H9 (cell line): Measurements from ENCODE around the gene GRM1. TPM values are rescaled to one million over a fixed set of nuclear protein-coding genes. Genes with fewer than 3 reads are reported as not detected.

ENCODE experiments used
- DNase-seq: peaks from one replicate; pipeline ENCODE4 v3.0.0-alpha.2; 2017
- H2AFZ ChIP-seq: one replicate; pipeline ENCODE4 v1.6.1; 2013; ENCODE audit warnings: mild to moderate bottlenecking, low read length, control low read depth, moderate library complexity
- H2AK5ac ChIP-seq: 2 replicates; pipeline ENCODE4 v1.6.1; 2013; ENCODE audit warnings: low read length, control low read depth, mixed read lengths; ENCODE audit not compliant: insufficient read length
- H2BK120ac ChIP-seq: one replicate; pipeline ENCODE4 v1.6.1; 2013; ENCODE audit warnings: low read depth, mild to moderate bottlenecking, low read length, control low read depth, inconsistent platforms; ENCODE audit not compliant: poor library complexity, severe bottlenecking
- H2BK12ac ChIP-seq: 2 replicates; pipeline ENCODE4 v1.6.1; 2013; ENCODE audit warnings: low read length, control low read depth, mixed read lengths, low read depth; ENCODE audit not compliant: insufficient read length
- H2BK15ac ChIP-seq: 2 replicates; pipeline ENCODE4 v1.6.1; 2013; ENCODE audit warnings: low read depth, low read length, control low read depth
- H2BK20ac ChIP-seq: one replicate; pipeline ENCODE4 v1.6.1; 2013; ENCODE audit warnings: low read depth, mild to moderate bottlenecking, low read length, control low read depth, inconsistent platforms; ENCODE audit not compliant: poor library complexity, severe bottlenecking
- H2BK5ac ChIP-seq: 2 replicates; pipeline ENCODE4 v1.6.1; 2013; ENCODE audit warnings: low read length, control low read depth, mixed read lengths; ENCODE audit not compliant: insufficient read length
- H3K14ac ChIP-seq: 2 replicates; pipeline ENCODE4 v1.6.1; 2013; ENCODE audit warnings: low read length, control low read depth; ENCODE audit not compliant: insufficient read depth
- H3K18ac ChIP-seq: 2 replicates; pipeline ENCODE4 v1.6.1; 2013; ENCODE audit warnings: low read depth, mild to moderate bottlenecking, mixed read lengths, low read length, control low read depth; ENCODE audit not compliant: insufficient read length
- H3K23ac ChIP-seq: 2 replicates; pipeline ENCODE4 v1.6.1; 2013; ENCODE audit warnings: low read length, control low read depth, mixed read lengths, low read depth; ENCODE audit not compliant: insufficient read length
- H3K23me2 ChIP-seq: 2 replicates; pipeline ENCODE4 v1.6.1; 2013; ENCODE audit warnings: low read depth, mild to moderate bottlenecking, mixed read lengths, low read length, control low read depth; ENCODE audit not compliant: insufficient read length, poor library complexity, severe bottlenecking
- H3K27ac ChIP-seq: 2 replicates; pipeline ENCODE4 v1.5.1; 2013; ENCODE audit warnings: low read length, control low read depth, mixed read lengths, low read depth; ENCODE audit not compliant: insufficient read length
- H3K27me3 ChIP-seq: 2 replicates; pipeline ENCODE4 v1.6.1; 2013; ENCODE audit warnings: low read length, control low read depth, inconsistent platforms; ENCODE audit not compliant: insufficient read depth
- H3K4ac ChIP-seq: 2 replicates; pipeline ENCODE4 v1.6.1; 2013; ENCODE audit warnings: low read depth, mild to moderate bottlenecking, control low read depth, inconsistent platforms, low read length, moderate library complexity
- H3K4me1 ChIP-seq: 2 replicates; pipeline ENCODE4 v1.6.1; 2013; ENCODE audit warnings: low read length, control low read depth, inconsistent platforms; ENCODE audit not compliant: insufficient read depth
- H3K4me2 ChIP-seq: 2 replicates; pipeline ENCODE4 v1.6.1; 2013; ENCODE audit warnings: low read length, control low read depth, mixed read lengths; ENCODE audit not compliant: insufficient read length, insufficient read depth
- H3K56ac ChIP-seq: 2 replicates; pipeline ENCODE4 v1.6.1; 2013; ENCODE audit warnings: low read depth, mild to moderate bottlenecking, mixed read lengths, low read length, control low read depth; ENCODE audit not compliant: insufficient read length
- H3K79me1 ChIP-seq: 2 replicates; pipeline ENCODE4 v1.6.1; 2013; ENCODE audit warnings: low read depth, mild to moderate bottlenecking, moderate library complexity, low read length, control low read depth, inconsistent platforms; ENCODE audit not compliant: insufficient read depth, poor library complexity, severe bottlenecking
- H3K79me2 ChIP-seq: 2 replicates; pipeline ENCODE4 v1.6.1; 2013; ENCODE audit warnings: low read length, control low read depth, inconsistent platforms; ENCODE audit not compliant: insufficient read depth
- H3K9ac ChIP-seq: 2 replicates; pipeline ENCODE4 v1.6.1; 2013; ENCODE audit warnings: low read length, control low read depth, mixed read lengths; ENCODE audit not compliant: insufficient read length; ENCODE audit errors: extremely low read depth
- H3K9me3 ChIP-seq: one replicate; pipeline ENCODE4 v1.6.1; 2013; ENCODE audit warnings: low read depth, low read length, inconsistent platforms; ENCODE audit not compliant: control insufficient read depth
- H3T11ph ChIP-seq: one replicate; pipeline ENCODE4 v1.6.1; 2013; ENCODE audit warnings: mild to moderate bottlenecking, low read length, control low read depth, inconsistent platforms
- H4K20me1 ChIP-seq: one replicate; pipeline ENCODE4 v1.6.1; 2013; ENCODE audit not compliant: control insufficient read depth, insufficient read length, insufficient read depth
- H4K5ac ChIP-seq: 2 replicates; pipeline ENCODE4 v1.6.1; 2013; ENCODE audit warnings: low read depth, mild to moderate bottlenecking, mixed read lengths, low read length, control low read depth; ENCODE audit not compliant: insufficient read length
- H4K8ac ChIP-seq: replicated peaks from 2 replicates; pipeline ENCODE4 v1.6.1; 2013; ENCODE audit warnings: low read length, control low read depth, mixed read lengths, low read depth; ENCODE audit not compliant: insufficient read length
- H4K91ac ChIP-seq: 2 replicates; pipeline ENCODE4 v1.6.1; 2013; ENCODE audit warnings: low read depth, mild to moderate bottlenecking, moderate library complexity, mixed read lengths, low read length, control low read depth; ENCODE audit not compliant: insufficient read length
- H3K27ac Mint-ChIP-seq, 3 experiments: 2 replicates in 2 of 3; 3 replicates in 1 of 3; pipeline ENCODE4 v1.8.0; 2020 to 2021; ENCODE audit warnings: mixed read lengths in 3 of 3, mild to moderate bottlenecking in 1 of 3, moderate library complexity in 1 of 3
- H3K27me3 Mint-ChIP-seq: 2 replicates; pipeline ENCODE4 v1.8.0; 2021; ENCODE audit warnings: low read depth, mild to moderate bottlenecking, moderate library complexity, mixed read lengths
- H3K36me3 Mint-ChIP-seq, 3 experiments: 2 replicates in 2 of 3; 3 replicates in 1 of 3; pipeline ENCODE4 v1.8.0; 2020 to 2021; ENCODE audit warnings: low read depth in 3 of 3, mixed read lengths in 3 of 3; ENCODE audit not compliant: insufficient read depth in 1 of 3
- H3K4me1 Mint-ChIP-seq, 2 experiments: 2 replicates each; pipeline ENCODE4 v1.8.0; 2020; ENCODE audit warnings: mixed read lengths in 2 of 2
- H3K4me3 Mint-ChIP-seq, 2 experiments: 2 replicates in 1 of 2; 3 replicates in 1 of 2; pipeline ENCODE4 v1.8.0; 2020 to 2021; ENCODE audit warnings: mild to moderate bottlenecking in 2 of 2, mixed read lengths in 2 of 2, moderate library complexity in 1 of 2
- H3K9me3 Mint-ChIP-seq, 2 experiments: 2 replicates in 1 of 2; 3 replicates in 1 of 2; pipeline ENCODE4 v1.8.0; 2020; ENCODE audit warnings: mild to moderate bottlenecking in 2 of 2, mixed read lengths in 2 of 2, moderate library complexity in 1 of 2
- total RNA-seq: library from RNA; stranded (reverse); gene quantifications from 2 replicates; pipeline ENCODE4 v1.2.1, GENCODE V29; 2021
- TF ChIP-seq, protein P1 (sequence below): fragments of 200-600 bp; sonication (generic); conservative IDR thresholded peaks from 3 replicates; pipeline ENCODE4 v1.8.0; 2021; ENCODE audit warnings: antibody characterized with exemption, mild to moderate bottlenecking

The GRM1 gene
- total RNA-seq, 1 experiment from 2014 or later: 0.39 TPM

DNA sequence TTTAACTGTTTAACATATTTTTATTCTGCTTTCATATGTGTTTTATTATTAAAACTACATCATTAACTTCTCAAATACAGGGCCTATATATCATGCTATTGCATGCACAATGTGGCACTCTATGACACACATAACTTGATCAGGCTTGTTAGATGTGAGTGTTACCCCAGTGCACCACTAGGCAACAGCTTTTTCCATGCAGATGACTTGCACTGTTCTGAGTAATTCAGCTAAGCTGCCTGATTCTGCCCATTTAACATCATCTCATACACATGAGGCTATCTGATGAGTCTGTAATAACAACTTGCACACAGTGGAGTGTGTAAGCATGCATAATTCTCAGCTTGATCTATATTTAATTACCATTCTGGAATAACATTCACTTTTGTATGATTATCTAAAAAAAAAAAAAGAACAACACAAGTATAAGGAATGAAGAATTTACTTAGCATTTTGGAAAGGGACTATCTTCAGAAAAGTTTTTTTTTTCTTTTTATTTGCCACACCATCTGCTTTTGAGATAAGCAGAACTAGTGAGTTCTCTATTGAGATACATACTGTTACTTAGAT lies 83.1 kb downstream of the GRM1 start:
- Histone ChIP-seq H3K27ac (no peak overlapping the region), H2BK12ac (no peak overlapping the region), H3K23ac (no peak overlapping the region), H4K20me1 (no peaks in the 10 kb centered on the region), H3K56ac (no peak overlapping the region), H4K8ac (no peak overlapping the region), H2BK20ac (no peak overlapping the region), H3K14ac (no peak overlapping the region), H3K79me1 (no peaks in the 10 kb centered on the region), H4K91ac (no peak overlapping the region), H2BK120ac (no peak overlapping the region), H3K9ac (no peak overlapping the region), H2AK5ac (no peak overlapping the region), H2BK15ac (no peak overlapping the region), H3K27me3 (no peaks in the 10 kb centered on the region), H4K5ac (no peak overlapping the region), H2AFZ (no peak overlapping the region), H3K9me3 (no peaks in the 10 kb centered on the region), H3K4ac (no peak overlapping the region), H3K4me2 (no peak overlapping the region), H3T11ph (no peak overlapping the region), H3K79me2 (no peaks in the 10 kb centered on the region), H3K18ac (no peak overlapping the region), H3K4me1 (no peaks in the 10 kb centered on the region), H2BK5ac (no peak overlapping the region), H3K23me2 (no peaks in the 10 kb centered on the region)
- peaks cover 6 to 10% of the 10 kb centered on the region in 2 experiments for H3K9me3 Mint-ChIP-seq
- TF ChIP-seq, protein P1, sequence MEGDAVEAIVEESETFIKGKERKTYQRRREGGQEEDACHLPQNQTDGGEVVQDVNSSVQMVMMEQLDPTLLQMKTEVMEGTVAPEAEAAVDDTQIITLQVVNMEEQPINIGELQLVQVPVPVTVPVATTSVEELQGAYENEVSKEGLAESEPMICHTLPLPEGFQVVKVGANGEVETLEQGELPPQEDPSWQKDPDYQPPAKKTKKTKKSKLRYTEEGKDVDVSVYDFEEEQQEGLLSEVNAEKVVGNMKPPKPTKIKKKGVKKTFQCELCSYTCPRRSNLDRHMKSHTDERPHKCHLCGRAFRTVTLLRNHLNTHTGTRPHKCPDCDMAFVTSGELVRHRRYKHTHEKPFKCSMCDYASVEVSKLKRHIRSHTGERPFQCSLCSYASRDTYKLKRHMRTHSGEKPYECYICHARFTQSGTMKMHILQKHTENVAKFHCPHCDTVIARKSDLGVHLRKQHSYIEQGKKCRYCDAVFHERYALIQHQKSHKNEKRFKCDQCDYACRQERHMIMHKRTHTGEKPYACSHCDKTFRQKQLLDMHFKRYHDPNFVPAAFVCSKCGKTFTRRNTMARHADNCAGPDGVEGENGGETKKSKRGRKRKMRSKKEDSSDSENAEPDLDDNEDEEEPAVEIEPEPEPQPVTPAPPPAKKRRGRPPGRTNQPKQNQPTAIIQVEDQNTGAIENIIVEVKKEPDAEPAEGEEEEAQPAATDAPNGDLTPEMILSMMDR: no peak; the same call in 2 of the 3 replicates
- no peak overlapping the region for H3K4me3 Mint-ChIP-seq
- no peaks in the 10 kb centered on the region for H3K4me1 Mint-ChIP-seq
- H3K27me3 Mint-ChIP-seq: no peaks in the 10 kb centered on the region
- no peak overlapping the region for H3K27ac Mint-ChIP-seq
- H3K36me3 Mint-ChIP-seq: peaks cover 0 to 8% (median 7%) of the 10 kb centered on the region in 3 experiments; a peak in 4 of 7 replicates
- DNase-seq: no peak
